ENCODE results near the gene CDC42BPA.

- TF ChIP-seq CEBPB (IDR thresholded peaks at IDR 0.05; ENCODE audit: borderline replicate concordance, low read depth, low read length) = no peak
- TF ChIP-seq ARID3A (IDR thresholded peaks at IDR 0.05; ENCODE audit: low read depth, low read length) = no peak
- no peak for TF ChIP-seq ZNF292 (CRISPR knock-in tag; IDR thresholded peaks at IDR 0.05; ENCODE audit: borderline replicate concordance, low read depth)
Measured at GRCh38 chr1:227112538-227112937, 205.8 kb downstream of the CDC42BPA start.
